ENCODE results near the gene GPR139. TPM values are rescaled to one million over a fixed set of nuclear protein-coding genes. Genes with fewer than 3 reads are reported as not detected.

GPR139 gene
- 0.07 TPM for polyA plus RNA-seq
- long read RNA-seq, donor 1: 0 reads
- long read RNA-seq, donor 2: 0 reads
- long read RNA-seq, donor 3: 0 reads
- long read RNA-seq, donor 4: 0 reads
- long read RNA-seq, donor 5: 0 reads
- long read RNA-seq, donor 6: 0 reads
- long read RNA-seq, donor 7: 0 reads
- long read RNA-seq, donor 8: 0 reads
- long read RNA-seq, donor 9: 0 reads
- long read RNA-seq, donor 10: 0 reads
- long read RNA-seq, donor 11: 0 reads

- H3K27me3 ChIP-seq (ENCODE audit: control insufficient read depth, insufficient read depth, low read length): peaks cover 66% of the 10 kb centered on the region
These were observed at the start of gene GPR139 for GRCh38 chr16:20073203-20074098. TSS of gene GPR139 (minus strand) at chr16:20073890. CDS start at chr16:20073616, 274 bp downstream.

GRCh38 chr16:20122011-20122410 lies 48.3 kb upstream of the GPR139 start:
- no peaks in the 10 kb centered on the region for H3K36me3 ChIP-seq (ENCODE audit: control insufficient read depth, insufficient read depth, low read length)
- H3K4me1 ChIP-seq (ENCODE audit: control insufficient read depth, insufficient read depth, low read length): no peaks in the 10 kb centered on the region
- no CpG with 5 or more reads among the region's 8 CpGs for WGBS (ENCODE audit: insufficient coverage, low lambda C conversion rate)
- no peaks in the 10 kb centered on the region for H3K9me3 ChIP-seq (ENCODE audit: control insufficient read depth, low read depth, low read length)
- H3K27me3 ChIP-seq (ENCODE audit: control insufficient read depth, insufficient read depth, low read length): no peaks in the 10 kb centered on the region
- no peak overlapping the region for H3K4me3 ChIP-seq (ENCODE audit: low read length)
- no peak for DNase-seq
- no peak overlapping the region for H3K27ac ChIP-seq (ENCODE audit: low read length)

More at GRCh38 chr16:20073203-20074098, at the start of gene GPR139:
- WGBS (ENCODE audit: insufficient coverage, low lambda C conversion rate): no CpG with 5 or more reads among the region's 76 CpGs
- Histone ChIP-seq H3K9me3 (ENCODE audit: control insufficient read depth, low read depth, low read length) (no peaks in the 10 kb centered on the region), H3K4me1 (ENCODE audit: control insufficient read depth, insufficient read depth, low read length) (no peaks in the 10 kb centered on the region), H3K4me3 (ENCODE audit: low read length) (no peak within 1 kb of the TSS), H3K27ac (ENCODE audit: low read length) (no peak within 1 kb of the TSS), H3K36me3 (ENCODE audit: control insufficient read depth, insufficient read depth, low read length) (no peaks in the 10 kb centered on the region)
- no peak for DNase-seq

- Histone ChIP-seq H3K36me3 (ENCODE audit: control insufficient read depth, insufficient read depth, low read length) (no peaks in the 10 kb centered on the region), H3K27me3 (ENCODE audit: control insufficient read depth, insufficient read depth, low read length) (no peaks in the 10 kb centered on the region), H3K4me3 (ENCODE audit: low read length) (no peak overlapping the region), H3K27ac (ENCODE audit: low read length) (no peak overlapping the region), H3K9me3 (ENCODE audit: control insufficient read depth, low read depth, low read length) (no peaks in the 10 kb centered on the region), H3K4me1 (ENCODE audit: control insufficient read depth, insufficient read depth, low read length) (no peaks in the 10 kb centered on the region)
- no peak for DNase-seq
- WGBS (ENCODE audit: insufficient coverage, low lambda C conversion rate): no CpG with 5 or more reads among the region's 8 CpGs
These were observed 40.7 kb upstream of the GPR139 start for GRCh38 chr16:20114356-20114755.

GRCh38 chr16:20111143-20111542 lies 37.5 kb upstream of the GPR139 start:
- WGBS (ENCODE audit: insufficient coverage, low lambda C conversion rate): 100% methylated on average over 1 of the region's 3 CpGs

GRCh38 chr16:20107083-20107482 lies 33.4 kb upstream of the GPR139 start:
- H3K4me3 ChIP-seq (ENCODE audit: low read length): no peak overlapping the region
- no peak for DNase-seq
- H3K36me3 ChIP-seq (ENCODE audit: control insufficient read depth, insufficient read depth, low read length): no peaks in the 10 kb centered on the region
- H3K4me1 ChIP-seq (ENCODE audit: control insufficient read depth, insufficient read depth, low read length): no peaks in the 10 kb centered on the region
- no peak overlapping the region for H3K27ac ChIP-seq (ENCODE audit: low read length)
- no CpG with 5 or more reads among the region's 2 CpGs for whole genome bisulfite sequencing (ENCODE audit: insufficient coverage, low lambda C conversion rate)
- H3K9me3 ChIP-seq (ENCODE audit: control insufficient read depth, low read depth, low read length): no peaks in the 10 kb centered on the region
- peaks cover 4% of the 10 kb centered on the region for H3K27me3 ChIP-seq (ENCODE audit: control insufficient read depth, insufficient read depth, low read length)

More at GRCh38 chr16:20111143-20111542, 37.5 kb upstream of the GPR139 start:
- Histone ChIP-seq H3K4me3 (ENCODE audit: low read length) (no peak overlapping the region), H3K27me3 (ENCODE audit: control insufficient read depth, insufficient read depth, low read length) (no peaks in the 10 kb centered on the region), H3K9me3 (ENCODE audit: control insufficient read depth, low read depth, low read length) (no peaks in the 10 kb centered on the region), H3K27ac (ENCODE audit: low read length) (no peak overlapping the region), H3K4me1 (ENCODE audit: control insufficient read depth, insufficient read depth, low read length) (no peaks in the 10 kb centered on the region), H3K36me3 (ENCODE audit: control insufficient read depth, insufficient read depth, low read length) (no peaks in the 10 kb centered on the region)
- no peak for DNase-seq

GRCh38 chr16:20104563-20105183 lies 31.0 kb upstream of the GPR139 start:
- Histone ChIP-seq H3K4me3 (ENCODE audit: low read length) (no peak overlapping the region), H3K36me3 (ENCODE audit: control insufficient read depth, insufficient read depth, low read length) (no peaks in the 10 kb centered on the region), H3K4me1 (ENCODE audit: control insufficient read depth, insufficient read depth, low read length) (no peaks in the 10 kb centered on the region), H3K9me3 (ENCODE audit: control insufficient read depth, low read depth, low read length) (no peaks in the 10 kb centered on the region), H3K27ac (ENCODE audit: low read length) (no peak overlapping the region), H3K27me3 (ENCODE audit: control insufficient read depth, insufficient read depth, low read length) (peaks cover 4% of the 10 kb centered on the region)
- DNase-seq: no peak
- WGBS (ENCODE audit: insufficient coverage, low lambda C conversion rate): no CpG with 5 or more reads among the region's 4 CpGs

- no peaks in the 10 kb centered on the region for H3K36me3 ChIP-seq (ENCODE audit: control insufficient read depth, insufficient read depth, low read length)
- H3K27ac ChIP-seq (ENCODE audit: low read length): no peak overlapping the region
- no peak for DNase-seq
- H3K4me3 ChIP-seq (ENCODE audit: low read length): no peak overlapping the region
- 83% methylated on average over 1 of the region's 1 CpG for WGBS (ENCODE audit: insufficient coverage, low lambda C conversion rate)
- peaks cover 4% of the 10 kb centered on the region for H3K27me3 ChIP-seq (ENCODE audit: control insufficient read depth, insufficient read depth, low read length)
- H3K9me3 ChIP-seq (ENCODE audit: control insufficient read depth, low read depth, low read length): no peaks in the 10 kb centered on the region
- H3K4me1 ChIP-seq (ENCODE audit: control insufficient read depth, insufficient read depth, low read length): no peaks in the 10 kb centered on the region
These were observed 28.8 kb upstream of the GPR139 start for GRCh38 chr16:20102521-20102920.

- no peaks in the 10 kb centered on the region for H3K36me3 ChIP-seq (ENCODE audit: control insufficient read depth, insufficient read depth, low read length)
- DNase-seq: no peak
- no peaks in the 10 kb centered on the region for H3K4me1 ChIP-seq (ENCODE audit: control insufficient read depth, insufficient read depth, low read length)
- WGBS (ENCODE audit: insufficient coverage, low lambda C conversion rate): no CpG with 5 or more reads among the region's 2 CpGs
- no peaks in the 10 kb centered on the region for H3K9me3 ChIP-seq (ENCODE audit: control insufficient read depth, low read depth, low read length)
- no peak overlapping the region for H3K27ac ChIP-seq (ENCODE audit: low read length)
- peaks cover 4% of the 10 kb centered on the region for H3K27me3 ChIP-seq (ENCODE audit: control insufficient read depth, insufficient read depth, low read length)
- H3K4me3 ChIP-seq (ENCODE audit: low read length): no peak overlapping the region
These were observed 28.3 kb upstream of the GPR139 start for GRCh38 chr16:20102021-20102420.

- no peaks in the 10 kb centered on the region for H3K9me3 ChIP-seq (ENCODE audit: control insufficient read depth, low read depth, low read length)
- H3K27ac ChIP-seq (ENCODE audit: low read length): no peak overlapping the region
- H3K36me3 ChIP-seq (ENCODE audit: control insufficient read depth, insufficient read depth, low read length): no peaks in the 10 kb centered on the region
- H3K27me3 ChIP-seq (ENCODE audit: control insufficient read depth, insufficient read depth, low read length): peaks cover 4% of the 10 kb centered on the region
- DNase-seq: no peak
- no CpG with 5 or more reads among the region's 4 CpGs for WGBS (ENCODE audit: insufficient coverage, low lambda C conversion rate)
- H3K4me1 ChIP-seq (ENCODE audit: control insufficient read depth, insufficient read depth, low read length): no peaks in the 10 kb centered on the region
- H3K4me3 ChIP-seq (ENCODE audit: low read length): no peak overlapping the region
These were observed 25.7 kb upstream of the GPR139 start for GRCh38 chr16:20099375-20099774.

GRCh38 chr16:20094157-20094556 lies 20.5 kb upstream of the GPR139 start:
- WGBS (ENCODE audit: insufficient coverage, low lambda C conversion rate): no CpG with 5 or more reads among the region's 3 CpGs
- Histone ChIP-seq H3K4me1 (ENCODE audit: control insufficient read depth, insufficient read depth, low read length) (no peaks in the 10 kb centered on the region), H3K9me3 (ENCODE audit: control insufficient read depth, low read depth, low read length) (no peaks in the 10 kb centered on the region), H3K4me3 (ENCODE audit: low read length) (no peak overlapping the region), H3K27me3 (ENCODE audit: control insufficient read depth, insufficient read depth, low read length) (no peaks in the 10 kb centered on the region), H3K27ac (ENCODE audit: low read length) (no peak overlapping the region), H3K36me3 (ENCODE audit: control insufficient read depth, insufficient read depth, low read length) (no peaks in the 10 kb centered on the region)
- DNase-seq: no peak
